Muscle of leg (tissue), 11 donors: ENCODE results near the gene LIX1L. TPM values are rescaled to one million over a fixed set of nuclear protein-coding genes. Genes with fewer than 3 reads are reported as not detected.
A peak's percentile ranks its signal among the peaks of the same experiment; 100 is the strongest.
"Not testable (repeated sequence)": the region's sequence is repeated elsewhere in the genome, so short reads cannot be mapped to it uniquely, and the experiment has no call there.

Experiments
- DNase-seq: peaks from one replicate; pipeline ENCODE4 v3.0.0; 2013
- H3K27ac ChIP-seq: one replicate; pipeline ENCODE4 v1.5.1; 2013; ENCODE audit warnings: mild to moderate bottlenecking, low read length, control low read depth
- H3K27me3 ChIP-seq: one replicate; pipeline ENCODE4 v1.6.1; 2013; ENCODE audit warnings: low read length; ENCODE audit not compliant: control insufficient read depth, insufficient read depth
- H3K36me3 ChIP-seq: one replicate; pipeline ENCODE4 v1.6.1; 2013; ENCODE audit warnings: low read length; ENCODE audit not compliant: control insufficient read depth, insufficient read depth
- H3K4me1 ChIP-seq: one replicate; pipeline ENCODE4 v1.6.1; 2013; ENCODE audit warnings: low read length; ENCODE audit not compliant: control insufficient read depth, insufficient read depth
- H3K4me3 ChIP-seq: one replicate; pipeline ENCODE4 v1.5.1; 2013; ENCODE audit warnings: low read length, control low read depth
- H3K9me3 ChIP-seq: replicated peaks from 2 replicates; pipeline ENCODE4 v1.6.1; 2013; ENCODE audit warnings: low read depth, low read length; ENCODE audit not compliant: control insufficient read depth
- WGBS: methylation state at CpG from one replicate; pipeline ENCODE4 v1.1.5; 2013; ENCODE audit warnings: missing lambda C conversion rate; ENCODE audit not compliant: insufficient coverage; 5-methylcytosine and 5-hydroxymethylcytosine counted together
- polyA plus RNA-seq, 8 donors: library from polyadenylated mRNA; unstranded; fragments of 120-200 nt; gene quantifications; one replicate each; pipeline versions ENCODE4 v1.2.1 to v1.2.3, GENCODE V29; 2013; ENCODE audit warnings: inconsistent platforms in 1 of 8, low replicate concordance in 1 of 8; ENCODE audit not compliant: insufficient read length in 8 of 8, insufficient read depth in 1 of 8
- total RNA-seq: library from RNA; stranded (reverse); fragments of 120-200 nt; gene quantifications from one replicate; pipeline ENCODE4 v1.2.4, GENCODE V29; 2013

The LIX1L gene
- total and polyA plus RNA-seq, 9 donors, result 23.4 to 35.9 (median 28.3) TPM

DNA sequence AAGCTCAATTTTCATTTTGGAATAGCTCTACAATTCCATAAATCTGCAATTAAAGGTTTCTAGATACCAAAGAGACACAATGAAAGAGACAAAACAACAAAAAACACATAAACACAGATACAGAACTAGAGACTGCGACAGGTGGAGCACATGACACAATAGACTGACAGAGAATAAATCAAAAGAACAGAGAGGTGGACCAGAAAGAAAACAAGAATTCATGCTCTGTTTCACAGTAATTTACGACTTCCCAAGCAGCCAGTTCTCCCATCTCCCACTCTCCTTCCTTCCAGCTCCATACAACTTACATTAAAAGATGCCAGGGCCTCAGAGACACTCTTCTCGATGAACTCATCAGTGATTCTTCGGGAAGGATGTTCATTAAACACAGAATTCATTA is 15.4 kb downstream of the LIX1L start:
- no peaks in the 10 kb centered on the region for H3K9me3 ChIP-seq
- no peaks in the 10 kb centered on the region for H3K27me3 ChIP-seq
- no peaks in the 10 kb centered on the region for H3K4me1 ChIP-seq
- no peak overlapping the region for H3K27ac ChIP-seq
- peaks cover 39% of the 10 kb centered on the region for H3K36me3 ChIP-seq
- no peak overlapping the region for H3K4me3 ChIP-seq
- WGBS, result 72% methylated on average over 2 of the region's 4 CpGs
- no peak for DNase-seq

- Histone ChIP-seq H3K36me3 (peaks cover 35% of the 10 kb centered on the region), H3K9me3 (no peaks in the 10 kb centered on the region), H3K4me1 (no peaks in the 10 kb centered on the region), H3K27ac (no peak overlapping the region), H3K27me3 (no peaks in the 10 kb centered on the region), H3K4me3 (no peak overlapping the region)
- no peak for DNase-seq
- WGBS, result no CpG with 5 or more reads among the region's 1 CpG
Measured at GRCh38 chr1:145937436-145937835, 20.4 kb downstream of the LIX1L start.

GRCh38 chr1:145936247-145936646 is 21.6 kb downstream of the LIX1L start:
- Histone ChIP-seq H3K36me3 (peaks cover 35% of the 10 kb centered on the region), H3K4me1 (no peaks in the 10 kb centered on the region), H3K9me3 (no peaks in the 10 kb centered on the region), H3K27me3 (no peaks in the 10 kb centered on the region), H3K4me3 (no peak overlapping the region), H3K27ac (no peak overlapping the region)
- 96% methylated on average over 3 of the region's 8 CpGs for WGBS
- no peak for DNase-seq

- Histone ChIP-seq H3K4me3 (no peak overlapping the region), H3K27ac (no peak overlapping the region), H3K9me3 (no peaks in the 10 kb centered on the region), H3K27me3 (no peaks in the 10 kb centered on the region), H3K4me1 (no peaks in the 10 kb centered on the region), H3K36me3 (peaks cover 35% of the 10 kb centered on the region)
- no peak for DNase-seq
Measured at GRCh38 chr1:145935708-145936107, 22.1 kb downstream of the LIX1L start.

- not testable (repeated sequence) for H3K27me3 ChIP-seq, H3K9me3 ChIP-seq, H3K27ac ChIP-seq, H3K4me1 ChIP-seq, DNase-seq, H3K4me3 ChIP-seq
- WGBS, result 32% methylated on average over 5 of the region's 9 CpGs
- peaks cover 23% of the 10 kb centered on the region for H3K36me3 ChIP-seq
Measured at GRCh38 chr1:145932522-145933009, 25.3 kb downstream of the LIX1L start.

DNA sequence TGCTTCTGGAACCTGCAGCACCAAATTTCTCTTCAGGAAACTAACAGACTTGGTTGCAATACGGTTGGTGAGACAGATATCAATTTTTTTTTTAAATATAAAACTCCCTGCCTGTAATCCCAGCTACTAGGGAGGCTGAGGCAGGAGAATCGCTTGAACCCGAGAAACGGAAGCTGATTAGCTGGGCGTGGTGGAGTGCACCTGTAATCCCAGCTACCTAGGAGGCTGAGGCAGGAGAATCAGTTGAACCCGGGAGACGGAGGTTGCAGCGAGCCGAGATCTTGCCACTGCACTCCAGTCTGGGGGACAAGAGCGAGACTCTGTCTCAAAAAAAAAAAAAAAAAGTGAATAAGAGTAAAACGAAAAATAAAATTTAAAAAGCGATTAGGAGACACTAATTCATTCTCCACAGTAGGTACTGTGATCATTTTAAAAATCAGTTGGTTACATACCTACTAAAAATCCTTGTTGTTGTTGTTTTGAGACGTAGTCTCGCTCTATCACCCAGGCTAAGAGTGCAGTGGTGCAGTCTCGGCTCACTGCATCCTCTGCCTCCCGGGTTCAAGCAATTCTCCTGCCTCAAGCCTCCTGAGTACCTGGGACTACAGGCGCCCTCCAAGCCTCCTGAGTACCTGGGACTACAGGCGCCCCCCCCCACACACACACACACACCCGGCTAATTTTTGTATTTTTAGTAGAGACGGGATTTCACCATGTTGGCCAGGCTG is 29.7 kb downstream of the LIX1L start:
- Histone ChIP-seq H3K27me3 (no peaks in the 10 kb centered on the region), H3K27ac (peak overlapping the region; percentile 97), H3K4me1 (peaks cover 12% of the 10 kb centered on the region), H3K36me3 (peaks cover 15% of the 10 kb centered on the region), H3K4me3 (peak overlapping the region; percentile 64), H3K9me3 (no peaks in the 10 kb centered on the region)
- 90% methylated on average over 2 of the region's 20 CpGs for WGBS
- no peak for DNase-seq

DNA sequence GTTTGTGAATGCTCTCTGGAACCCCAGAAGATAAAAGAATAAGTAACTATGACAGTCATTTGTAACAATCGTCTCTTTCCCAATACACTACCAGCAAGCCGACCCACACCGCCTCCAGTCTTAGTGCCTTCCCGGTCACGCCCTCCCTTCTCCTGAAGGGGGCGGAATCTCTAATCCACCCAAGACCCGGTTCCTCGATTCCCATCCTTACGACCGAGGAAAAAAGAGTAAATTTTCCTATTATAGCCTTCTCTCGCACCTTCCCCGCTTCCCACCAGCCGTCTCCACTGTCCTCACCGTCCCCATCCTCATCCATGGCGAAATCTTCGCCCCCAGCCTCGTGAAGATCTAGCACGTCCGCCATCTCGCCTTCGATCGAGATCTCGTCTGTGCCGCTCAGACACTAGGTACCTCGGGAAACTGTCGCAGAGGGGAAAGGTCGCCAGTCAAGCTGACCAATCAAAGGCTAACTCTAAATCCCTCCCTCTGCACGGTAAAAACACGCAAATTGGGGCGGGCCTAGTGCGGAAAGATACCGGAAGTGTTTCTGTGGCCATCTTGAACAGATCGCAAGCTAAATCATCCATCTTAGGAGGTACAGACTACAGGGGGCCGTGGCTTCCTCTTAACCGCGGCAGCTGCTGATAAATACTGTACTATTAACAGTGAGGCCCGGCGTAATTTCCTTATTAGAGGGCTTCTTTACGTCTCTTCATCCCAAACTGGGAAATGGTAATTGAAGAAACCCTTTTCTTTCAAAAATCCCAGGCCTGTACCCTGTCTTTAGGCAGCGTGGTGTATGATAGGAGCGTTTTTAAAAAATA is 30.5 kb downstream of the LIX1L start, which contains the start of gene RBM8A:
RBM8A (minus strand) TSS at position 422 of the 824 bp plus-strand sequence; CDS start at position 364, 58 bp downstream.
- H3K27ac ChIP-seq, result peak within 1 kb of the TSS; percentile 97
- H3K9me3 ChIP-seq, result no peaks in the 10 kb centered on the region
- WGBS, result 0% methylated on average over 24 of the region's 41 CpGs
- H3K27me3 ChIP-seq, result no peaks in the 10 kb centered on the region
- peaks cover 18% of the 10 kb centered on the region for H3K36me3 ChIP-seq
- peak within 1 kb of the TSS; percentile 64 for H3K4me3 ChIP-seq
- H3K4me1 ChIP-seq, result peaks cover 12% of the 10 kb centered on the region
- peak; percentile 100 for DNase-seq

GRCh38 chr1:145926686-145927062 is 31.1 kb downstream of the LIX1L start:
- no peaks in the 10 kb centered on the region for H3K27me3 ChIP-seq
- H3K27ac ChIP-seq, result peak overlapping the region; percentile 97
- peaks cover 12% of the 10 kb centered on the region for H3K4me1 ChIP-seq
- H3K36me3 ChIP-seq, result peaks cover 18% of the 10 kb centered on the region
- no peaks in the 10 kb centered on the region for H3K9me3 ChIP-seq
- H3K4me3 ChIP-seq, result peak overlapping the region; percentile 64
- WGBS, result 7% methylated on average over 5 of the region's 19 CpGs
- DNase-seq, result no peak

DNA sequence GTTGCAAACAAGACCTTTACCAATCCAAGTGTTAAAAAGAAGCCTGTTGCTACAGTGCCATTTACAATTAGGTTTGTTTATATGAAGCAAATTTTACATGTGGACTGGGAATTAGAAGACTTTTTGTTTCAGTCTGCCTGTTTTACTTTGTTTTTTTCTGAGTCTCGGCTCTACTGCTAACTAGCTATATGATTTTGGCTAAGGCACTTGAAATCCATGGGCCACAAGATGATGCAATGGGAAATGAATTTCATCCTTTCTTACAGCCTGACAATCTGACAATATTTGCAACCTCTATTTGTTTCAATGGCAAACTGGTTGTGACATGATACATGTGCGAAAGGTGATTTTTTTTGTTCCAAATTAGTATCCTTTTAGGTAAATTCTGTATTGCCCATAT is 35.6 kb downstream of the LIX1L start:
- no peak overlapping the region for H3K4me3 ChIP-seq
- H3K4me1 ChIP-seq, result peaks cover 26% of the 10 kb centered on the region
- no peaks in the 10 kb centered on the region for H3K9me3 ChIP-seq
- DNase-seq, result no peak
- H3K27me3 ChIP-seq, result no peaks in the 10 kb centered on the region
- no peak overlapping the region for H3K27ac ChIP-seq
- WGBS, result no CpG with 5 or more reads among the region's 2 CpGs
- peaks cover 18% of the 10 kb centered on the region for H3K36me3 ChIP-seq

DNA sequence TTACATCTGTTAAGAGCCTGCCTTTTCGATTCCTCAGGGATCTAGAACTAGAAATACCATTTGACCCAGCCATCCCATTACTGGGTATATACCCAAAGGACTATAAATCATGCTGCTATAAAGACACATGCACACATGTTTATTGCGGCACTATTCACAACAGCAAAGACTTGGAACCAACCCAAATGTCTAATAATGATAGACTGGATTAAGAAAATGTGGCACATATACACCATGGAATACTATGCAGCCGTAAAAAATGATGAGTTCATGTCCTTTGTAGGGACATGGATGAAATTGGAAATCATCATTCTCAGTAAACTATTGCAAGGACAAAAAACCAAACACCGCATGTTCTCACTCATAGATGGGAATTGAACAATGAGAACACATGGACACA is 37.5 kb downstream of the LIX1L start:
- not testable (repeated sequence) for H3K27me3 ChIP-seq, H3K9me3 ChIP-seq, DNase-seq, H3K4me3 ChIP-seq, H3K27ac ChIP-seq
- Histone ChIP-seq H3K36me3 (peaks cover 20% of the 10 kb centered on the region), H3K4me1 (peaks cover 19% of the 10 kb centered on the region)
- WGBS, result no CpG with 5 or more reads among the region's 4 CpGs
